HS-27A (cell line): ENCODE measurements around the gene TMEM170B.
"Not testable (repeated sequence)": the region's sequence is repeated elsewhere in the genome, so short reads cannot be mapped to it uniquely, and the experiment has no call there.

ENCODE experiments used
- DNase-seq: peaks from one replicate; pipeline ENCODE4 v3.0.0-alpha.2; 2012; ENCODE audit warnings: low read depth, missing footprints

The TMEM170B gene

GRCh38 chr6:11528996-11529395 is 8.6 kb upstream of the TMEM170B start:
- no peak for DNase-seq

GRCh38 chr6:11532097-11532496 is 5.5 kb upstream of the TMEM170B start:
- no peak for DNase-seq

GRCh38 chr6:11534561-11534960 is 3.0 kb upstream of the TMEM170B start:
- DNase-seq = no peak

- DNase-seq = no peak
These were observed 1.7 kb upstream of the TMEM170B start for GRCh38 chr6:11535801-11536230.

GRCh38 chr6:11536795-11537194 is 754 bp upstream of the TMEM170B start:
- DNase-seq = no peak

GRCh38 chr6:11538052-11538818 is 686 bp downstream of the TMEM170B start:
- DNase-seq = no peak

- DNase-seq = no peak
These were observed 1.4 kb downstream of the TMEM170B start for GRCh38 chr6:11538819-11539468.

GRCh38 chr6:11542863-11543262 is 5.3 kb downstream of the TMEM170B start:
- no peak for DNase-seq

GRCh38 chr6:11543919-11544518 is 6.5 kb downstream of the TMEM170B start:
- DNase-seq = no peak

- DNase-seq = not testable (repeated sequence)
These were observed 10.3 kb downstream of the TMEM170B start for GRCh38 chr6:11547846-11548245.

- DNase-seq = not testable (repeated sequence)
These were observed 11.0 kb downstream of the TMEM170B start for GRCh38 chr6:11548578-11548977.

GRCh38 chr6:11551053-11551452 is 13.5 kb downstream of the TMEM170B start:
- no peak for DNase-seq

GRCh38 chr6:11552442-11552841 is 14.9 kb downstream of the TMEM170B start:
- no peak for DNase-seq

GRCh38 chr6:11553824-11554223 is 16.3 kb downstream of the TMEM170B start:
- DNase-seq = no peak

GRCh38 chr6:11556309-11556708 is 18.8 kb downstream of the TMEM170B start:
- no peak for DNase-seq

GRCh38 chr6:11563793-11564192 is 26.2 kb downstream of the TMEM170B start:
- DNase-seq = no peak

GRCh38 chr6:11566609-11567008 is 29.1 kb downstream of the TMEM170B start:
- no peak for DNase-seq

- DNase-seq = no peak
These were observed 33.5 kb downstream of the TMEM170B start for GRCh38 chr6:11571073-11571472.

GRCh38 chr6:11575408-11576033 is 38.0 kb downstream of the TMEM170B start:
- no peak for DNase-seq

- no peak for DNase-seq
These were observed 43.3 kb downstream of the TMEM170B start for GRCh38 chr6:11580686-11581405.

GRCh38 chr6:11584244-11584643 is 46.7 kb downstream of the TMEM170B start:
- DNase-seq = no peak

- DNase-seq = no peak
These were observed 48.0 kb downstream of the TMEM170B start for GRCh38 chr6:11585426-11586016.
